Vagina (tissue), 2 donors: Measurements from ENCODE around the gene SLC8A1. TPM values are rescaled to one million over a fixed set of nuclear protein-coding genes. Genes with fewer than 3 reads are reported as not detected.

Experiments
- DNase-seq, 2 donors: peaks; one replicate each; pipeline ENCODE4 v3.0.0-alpha.2; 2017; ENCODE audit errors: extremely low spot score in 2 of 2
- H3K27ac ChIP-seq: fragments of 200-600 bp; sonication (generic); one replicate; pipeline ENCODE4 v1.5.1; 2019
- H3K27me3 ChIP-seq: fragments of 200-600 bp; sonication (generic); one replicate; pipeline ENCODE4 v1.5.1; 2019
- H3K36me3 ChIP-seq, 2 donors: fragments of 200-600 bp; sonication (generic); one replicate each; pipeline ENCODE4 v1.5.1; 2017 to 2019
- H3K4me1 ChIP-seq: fragments of 200-600 bp; sonication (generic); one replicate; pipeline ENCODE4 v1.5.1; 2019
- H3K4me3 ChIP-seq, 2 donors: fragments of 200-600 bp; sonication (generic); 1 replicate in 1 of 2; 2 replicates in 1 of 2; pipeline ENCODE4 v1.5.1; 2016 to 2019
- H3K9me3 ChIP-seq: fragments of 200-600 bp; sonication (generic); one replicate; pipeline ENCODE4 v1.5.1; 2019
- CTCF ChIP-seq, 3 experiments: fragments of 450-650 bp in 2 of 3; fragments of 200-600 bp in 1 of 3; sonication (generic) in 1 of 3; IDR thresholded peaks; one replicate each; pipeline ENCODE4 v1.5.1; 2017 to 2019; ENCODE audit warnings: antibody characterized with exemption in 3 of 3, mild to moderate bottlenecking in 2 of 3, moderate library complexity in 2 of 3
- POLR2A ChIP-seq, 2 donors: fragments of 450-650 bp; IDR thresholded peaks; one replicate each; pipeline ENCODE4 v1.6.1; 2017; ENCODE audit warnings: antibody characterized with exemption in 2 of 2, mild to moderate bottlenecking in 2 of 2, moderate library complexity in 2 of 2
- POLR2AphosphoS5 ChIP-seq, 2 donors: sonication (generic); formaldehyde crosslinking; IDR thresholded peaks; one replicate each; pipeline ENCODE4 v1.9.0; 2017; ENCODE audit warnings: antibody characterized with exemption in 2 of 2, mild to moderate bottlenecking in 2 of 2, low read depth in 1 of 2; ENCODE audit not compliant: insufficient read depth in 1 of 2
- intact Hi-C: fragments of 100-400 bp; cut with DNase I; formaldehyde crosslinking; loops from one replicate; pipeline ENCODE4 v1.15.1; 2023
- total RNA-seq: library from RNA; depleted of rRNA; stranded (reverse); fragments of >200 nt; gene quantifications from one replicate; pipeline ENCODE4 v1.2.3, GENCODE V29; 2016

SLC8A1 gene
- total RNA-seq, 1 donor from 2014 or later, result 40.8 TPM

- Histone ChIP-seq H3K27ac (peak overlapping the region; percentile 31), H3K4me3 (peak overlapping the region; percentile 5 to 24), H3K4me1 (peaks cover 12% of the 10 kb centered on the region)
Observed at GRCh38 chr2:40364151-40364874, 87.6 kb downstream of the SLC8A1 start.

GRCh38 chr2:40363631-40364030 is 88.3 kb downstream of the SLC8A1 start:
- TF ChIP-seq CTCF (IDR thresholded peaks at IDR 0.05) (no peak), POLR2AphosphoS5 (IDR thresholded peaks at IDR 0.05; ENCODE audit: insufficient read depth in 1 of 2, low read depth in 1 of 2) (no peak), POLR2A (IDR thresholded peaks at IDR 0.05) (no peak)
- DNase-seq, result no peak
- intact Hi-C loops, result no loop called here
- Histone ChIP-seq H3K27ac (peak overlapping the region; percentile 4), H3K9me3 (no peaks in the 10 kb centered on the region), H3K36me3 (no peaks in the 10 kb centered on the region), H3K4me1 (peaks cover 12% of the 10 kb centered on the region), H3K4me3 (no peak overlapping the region), H3K27me3 (no peaks in the 10 kb centered on the region)

More at GRCh38 chr2:40364151-40364874, 87.6 kb downstream of the SLC8A1 start:
- TF ChIP-seq POLR2AphosphoS5 (IDR thresholded peaks at IDR 0.05; ENCODE audit: insufficient read depth in 1 of 2, low read depth in 1 of 2), result no peak
- no peak for TF ChIP-seq CTCF (IDR thresholded peaks at IDR 0.05)
- no peaks in the 10 kb centered on the region for H3K9me3 ChIP-seq
- H3K36me3 ChIP-seq, result no peaks in the 10 kb centered on the region
- no peaks in the 10 kb centered on the region for H3K27me3 ChIP-seq
- intact Hi-C loops, result no loop called here
- no peak for DNase-seq

- DNase-seq, result no peak
- no peaks in the 10 kb centered on the region for H3K27me3 ChIP-seq
- no peaks in the 10 kb centered on the region for H3K9me3 ChIP-seq
- TF ChIP-seq CTCF (IDR thresholded peaks at IDR 0.05) (no peak), POLR2A (IDR thresholded peaks at IDR 0.05) (no peak)
- peaks cover 12% of the 10 kb centered on the region for H3K4me1 ChIP-seq
- H3K4me3 ChIP-seq, result no peak overlapping the region
- peak overlapping the region; percentile 4 for H3K27ac ChIP-seq
- intact Hi-C loops, result no loop called here
- no peaks in the 10 kb centered on the region for H3K36me3 ChIP-seq
Observed at GRCh38 chr2:40363231-40363630, 88.7 kb downstream of the SLC8A1 start.

- Histone ChIP-seq H3K4me1 (peaks cover 12% of the 10 kb centered on the region), H3K27ac (no peak overlapping the region), H3K36me3 (no peaks in the 10 kb centered on the region), H3K4me3 (no peak overlapping the region), H3K9me3 (no peaks in the 10 kb centered on the region), H3K27me3 (no peaks in the 10 kb centered on the region)
- TF ChIP-seq POLR2A (IDR thresholded peaks at IDR 0.05) (no peak), CTCF (IDR thresholded peaks at IDR 0.05) (no peak), POLR2AphosphoS5 (IDR thresholded peaks at IDR 0.05; ENCODE audit: insufficient read depth in 1 of 2, low read depth in 1 of 2) (no peak)
- no peak for DNase-seq
- intact Hi-C loops, result no loop called here
Observed at GRCh38 chr2:40361478-40361877, 90.4 kb downstream of the SLC8A1 start.

- no peaks in the 10 kb centered on the region for H3K36me3 ChIP-seq
- no peaks in the 10 kb centered on the region for H3K9me3 ChIP-seq
- no peak overlapping the region for H3K27ac ChIP-seq
- H3K4me3 ChIP-seq, result no peak overlapping the region
- DNase-seq, result no peak
- peaks cover 12% of the 10 kb centered on the region for H3K4me1 ChIP-seq
- intact Hi-C loops, result no loop called here
- TF ChIP-seq POLR2A (IDR thresholded peaks at IDR 0.05) (no peak), CTCF (IDR thresholded peaks at IDR 0.05) (no peak), POLR2AphosphoS5 (IDR thresholded peaks at IDR 0.05; ENCODE audit: insufficient read depth in 1 of 2, low read depth in 1 of 2) (no peak)
- no peaks in the 10 kb centered on the region for H3K27me3 ChIP-seq
Observed at GRCh38 chr2:40360652-40361051, 91.2 kb downstream of the SLC8A1 start.
